NOMO-1 treated with DMSO at 0.1 percent for 48 hours (cell line): Measurements from ENCODE around the gene C5orf52.
A peak's percentile ranks its signal among the peaks of the same experiment; 100 is the strongest.
"Not testable (repeated sequence)": the region's sequence is repeated elsewhere in the genome, so short reads cannot be mapped to it uniquely, and the experiment has no call there.

Experiments
- DNase-seq: peaks from one replicate; lab custom pipeline; 2025; ENCODE audit not compliant: unreplicated experiment; lab: John Stamatoyannopoulos, UW

C5orf52 gene

GRCh38 chr5:157677931-157678330, 6.6 kb downstream of the C5orf52 start:
- DNase-seq = no peak

- no peak for DNase-seq
Measured at GRCh38 chr5:157679801-157680200, 8.5 kb downstream of the C5orf52 start.

GRCh38 chr5:157680239-157680638, 8.9 kb downstream of the C5orf52 start:
- no peak for DNase-seq

GRCh38 chr5:157681048-157681447, 9.7 kb downstream of the C5orf52 start:
- no peak for DNase-seq

GRCh38 chr5:157682257-157682656, 10.9 kb downstream of the C5orf52 start:
- no peak for DNase-seq

- not testable (repeated sequence) for DNase-seq
Measured at GRCh38 chr5:157686276-157687197, 15.2 kb downstream of the C5orf52 start.

- DNase-seq = no peak
Measured at GRCh38 chr5:157687198-157687554, 15.8 kb downstream of the C5orf52 start.

- DNase-seq = no peak
Measured at GRCh38 chr5:157689942-157690689, 18.8 kb downstream of the C5orf52 start.

GRCh38 chr5:157690690-157691433, 19.5 kb downstream of the C5orf52 start:
- DNase-seq = no peak

- DNase-seq = not testable (repeated sequence)
Measured at GRCh38 chr5:157693816-157694215, 22.5 kb downstream of the C5orf52 start.

- DNase-seq = not testable (repeated sequence)
Measured at GRCh38 chr5:157696154-157696553, 24.8 kb downstream of the C5orf52 start.

GRCh38 chr5:157698674-157699073, 27.3 kb downstream of the C5orf52 start:
- not testable (repeated sequence) for DNase-seq

GRCh38 chr5:157703736-157704135, 32.4 kb downstream of the C5orf52 start:
- DNase-seq = no peak

- DNase-seq = no peak
Measured at GRCh38 chr5:157708866-157709265, 37.5 kb downstream of the C5orf52 start.

- no peak for DNase-seq
Measured at GRCh38 chr5:157709346-157709745, 38.0 kb downstream of the C5orf52 start.

- no peak for DNase-seq
Measured at GRCh38 chr5:157710431-157710830, 39.1 kb downstream of the C5orf52 start.

GRCh38 chr5:157710882-157711281, 39.5 kb downstream of the C5orf52 start:
- no peak for DNase-seq

GRCh38 chr5:157713830-157714595, 42.7 kb downstream of the C5orf52 start:
- no peak for DNase-seq

GRCh38 chr5:157714596-157714864, 43.2 kb downstream of the C5orf52 start:
- DNase-seq = no peak

GRCh38 chr5:157718519-157718918, 47.2 kb downstream of the C5orf52 start:
- DNase-seq = peak; percentile 27

GRCh38 chr5:157719245-157719644, 47.9 kb downstream of the C5orf52 start:
- no peak for DNase-seq
